ELF-1 (cell line): ENCODE measurements around the gene MVP.

Experiments
- DNase-seq: peaks from one replicate; pipeline ENCODE4 v3.0.0-alpha.2; 2016; ENCODE audit warnings: low read depth, low spot score

The MVP gene

DNA sequence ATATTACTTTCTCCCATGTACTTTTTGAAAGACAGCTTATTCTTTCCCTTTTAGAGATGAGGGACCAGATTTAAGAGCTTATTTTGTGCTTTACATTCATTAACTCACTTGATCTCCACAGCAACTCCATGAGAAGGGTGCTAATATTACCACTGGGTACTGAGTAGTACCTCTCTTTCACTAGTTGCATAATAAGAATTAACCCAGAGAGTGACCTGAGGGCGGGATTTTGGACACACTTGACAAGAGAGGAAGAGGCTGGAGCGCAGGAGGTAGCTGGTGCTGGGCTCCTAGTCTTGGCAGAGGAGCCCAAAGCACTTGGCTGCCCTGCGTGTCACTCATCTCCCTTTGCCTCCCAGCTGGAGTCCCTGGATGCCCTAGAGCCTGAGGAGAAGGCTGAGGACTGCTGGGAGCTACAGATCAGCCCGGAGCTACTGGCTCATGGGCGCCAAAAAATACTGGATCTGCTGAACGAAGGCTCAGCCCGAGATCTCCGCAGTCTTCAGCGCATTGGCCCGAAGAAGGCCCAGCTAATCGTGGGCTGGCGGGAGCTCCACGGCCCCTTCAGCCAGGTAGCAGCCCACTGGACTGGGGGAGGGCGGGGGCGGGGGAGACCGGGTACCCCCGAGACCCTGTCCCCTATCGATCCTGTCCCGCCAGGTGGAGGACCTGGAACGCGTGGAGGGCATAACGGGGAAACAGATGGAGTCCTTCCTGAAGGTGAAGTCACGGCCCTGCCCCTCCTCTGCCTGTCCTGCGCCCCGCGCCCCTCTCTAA is 15.6 kb upstream of the MVP start:
- DNase-seq: no peak

DNA sequence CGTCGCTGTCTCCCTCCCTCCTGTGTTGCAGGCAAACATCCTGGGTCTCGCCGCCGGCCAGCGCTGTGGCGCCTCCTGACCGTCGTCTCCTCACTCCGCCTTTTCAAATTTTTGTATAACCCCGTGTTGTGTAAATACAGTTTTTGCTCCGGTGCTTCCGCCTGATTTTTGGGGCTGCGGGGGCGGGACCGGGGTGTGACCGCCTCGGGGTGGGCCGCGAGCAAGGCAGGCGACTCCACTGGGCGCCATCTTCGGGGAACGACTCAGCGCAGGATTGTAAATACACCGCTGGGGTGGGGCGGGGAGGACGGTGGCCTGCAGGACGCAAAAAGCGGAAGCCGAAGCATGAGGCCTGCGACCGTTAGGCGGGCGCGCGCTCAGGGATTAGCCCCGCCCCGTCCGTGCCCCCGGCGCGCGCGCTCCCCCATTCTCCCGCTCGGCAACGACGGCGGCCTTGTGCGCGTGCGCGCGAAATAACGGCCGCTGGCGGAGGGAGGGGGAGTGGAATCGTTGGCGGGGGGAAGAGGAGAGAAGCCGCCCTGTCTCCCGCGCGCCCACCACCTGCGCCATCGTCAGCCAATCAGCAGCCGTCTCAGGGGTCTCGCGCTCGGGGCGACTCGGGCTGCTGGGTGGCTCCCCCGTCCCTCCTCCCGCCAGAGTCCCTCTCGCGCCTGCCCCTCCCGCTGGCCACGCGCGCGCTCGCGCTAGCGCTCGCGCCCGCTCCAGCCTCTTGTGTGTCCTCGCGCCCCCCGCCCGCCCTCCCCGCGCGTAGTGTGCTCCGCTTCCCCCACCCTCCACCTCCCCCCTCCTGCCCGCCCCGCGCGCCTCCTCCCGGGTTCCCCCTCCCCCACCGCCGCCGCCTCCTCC is 14.8 kb upstream of the MVP start:
- DNase-seq: peak; percentile 99

DNA sequence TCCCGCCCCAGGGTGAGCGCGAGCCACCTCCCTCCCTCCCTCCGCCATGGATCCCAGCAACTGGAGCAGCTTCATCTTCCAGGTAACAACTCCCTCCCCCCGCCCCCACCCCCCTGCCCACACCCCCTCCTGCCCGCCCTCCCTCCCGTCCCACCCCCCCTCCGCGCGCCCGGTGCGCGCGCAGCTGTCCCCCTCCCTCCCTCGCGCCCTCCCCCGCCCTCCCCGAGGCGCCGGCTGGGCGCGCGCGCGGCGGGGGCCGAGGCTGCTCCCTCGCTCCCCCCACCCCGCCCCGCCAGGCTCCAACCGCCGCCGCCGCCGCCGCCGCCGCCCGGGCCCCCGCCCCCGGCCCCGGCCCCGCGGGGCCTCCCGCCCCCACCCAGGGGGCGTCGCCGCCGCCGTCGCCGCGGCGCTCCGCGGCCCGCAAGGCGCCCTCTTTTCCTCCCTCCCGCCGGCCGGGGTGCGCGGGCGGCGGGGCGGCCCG is 14.1 kb upstream of the MVP start, which contains the start of gene MAZ:
Gene MAZ (plus strand): TSS at position 431 of the 481 bp plus-strand sequence. CDS start 173 bp downstream, outside the sequence.
- DNase-seq: no peak

DNA sequence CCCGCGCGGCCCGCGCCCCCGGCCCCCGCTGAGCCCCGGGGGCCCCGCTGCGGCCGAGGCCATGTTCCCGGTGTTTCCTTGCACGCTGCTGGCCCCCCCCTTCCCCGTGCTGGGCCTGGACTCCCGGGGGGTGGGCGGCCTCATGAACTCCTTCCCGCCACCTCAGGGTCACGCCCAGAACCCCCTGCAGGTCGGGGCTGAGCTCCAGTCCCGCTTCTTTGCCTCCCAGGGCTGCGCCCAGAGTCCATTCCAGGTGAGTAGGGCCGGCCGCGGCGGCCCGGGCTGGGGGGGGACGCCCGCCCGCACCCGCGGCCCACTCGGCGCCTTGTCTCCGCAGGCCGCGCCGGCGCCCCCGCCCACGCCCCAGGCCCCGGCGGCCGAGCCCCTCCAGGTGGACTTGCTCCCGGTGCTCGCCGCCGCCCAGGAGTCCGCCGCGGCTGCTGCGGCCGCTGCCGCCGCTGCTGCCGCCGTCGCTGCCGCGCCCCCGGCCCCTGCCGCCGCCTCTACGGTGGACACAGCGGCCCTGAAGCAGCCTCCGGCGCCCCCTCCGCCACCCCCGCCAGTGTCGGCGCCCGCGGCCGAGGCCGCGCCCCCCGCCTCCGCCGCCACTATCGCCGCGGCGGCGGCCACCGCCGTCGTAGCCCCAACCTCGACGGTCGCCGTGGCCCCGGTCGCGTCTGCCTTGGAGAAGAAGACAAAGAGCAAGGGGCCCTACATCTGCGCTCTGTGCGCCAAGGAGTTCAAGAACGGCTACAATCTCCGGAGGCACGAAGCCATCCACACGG is 13.4 kb upstream of the MVP start:
- DNase-seq: peak; percentile 72

DNA sequence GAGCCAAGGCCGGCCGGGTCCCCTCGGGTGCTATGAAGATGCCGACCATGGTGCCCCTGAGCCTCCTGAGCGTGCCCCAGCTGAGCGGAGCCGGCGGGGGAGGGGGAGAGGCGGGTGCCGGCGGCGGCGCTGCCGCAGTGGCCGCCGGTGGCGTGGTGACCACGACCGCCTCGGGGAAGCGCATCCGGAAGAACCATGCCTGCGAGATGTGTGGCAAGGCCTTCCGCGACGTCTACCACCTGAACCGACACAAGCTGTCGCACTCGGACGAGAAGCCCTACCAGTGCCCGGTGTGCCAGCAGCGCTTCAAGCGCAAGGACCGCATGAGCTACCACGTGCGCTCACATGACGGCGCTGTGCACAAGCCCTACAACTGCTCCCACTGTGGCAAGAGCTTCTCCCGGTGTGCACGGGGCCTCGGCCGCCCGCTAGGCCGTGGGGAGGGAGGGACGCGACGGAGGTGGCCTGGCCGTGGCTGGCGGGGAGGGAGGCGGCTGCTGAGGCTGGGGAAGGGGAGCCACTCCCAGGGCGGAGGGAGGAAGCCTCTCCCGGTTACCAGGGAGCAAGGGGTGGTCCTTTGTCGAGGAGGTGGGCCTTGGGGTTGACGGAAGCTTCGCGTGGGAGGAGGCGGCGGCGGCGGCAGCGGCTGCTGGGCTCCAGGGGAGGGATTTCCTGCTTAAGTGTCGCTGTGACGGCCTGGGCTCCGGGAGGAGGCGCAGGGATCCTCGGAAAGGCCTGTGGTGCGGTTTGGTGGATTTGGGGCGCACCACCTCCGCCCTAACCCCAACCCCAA is 12.6 kb upstream of the MVP start:
- peak; percentile 85 for DNase-seq

DNA sequence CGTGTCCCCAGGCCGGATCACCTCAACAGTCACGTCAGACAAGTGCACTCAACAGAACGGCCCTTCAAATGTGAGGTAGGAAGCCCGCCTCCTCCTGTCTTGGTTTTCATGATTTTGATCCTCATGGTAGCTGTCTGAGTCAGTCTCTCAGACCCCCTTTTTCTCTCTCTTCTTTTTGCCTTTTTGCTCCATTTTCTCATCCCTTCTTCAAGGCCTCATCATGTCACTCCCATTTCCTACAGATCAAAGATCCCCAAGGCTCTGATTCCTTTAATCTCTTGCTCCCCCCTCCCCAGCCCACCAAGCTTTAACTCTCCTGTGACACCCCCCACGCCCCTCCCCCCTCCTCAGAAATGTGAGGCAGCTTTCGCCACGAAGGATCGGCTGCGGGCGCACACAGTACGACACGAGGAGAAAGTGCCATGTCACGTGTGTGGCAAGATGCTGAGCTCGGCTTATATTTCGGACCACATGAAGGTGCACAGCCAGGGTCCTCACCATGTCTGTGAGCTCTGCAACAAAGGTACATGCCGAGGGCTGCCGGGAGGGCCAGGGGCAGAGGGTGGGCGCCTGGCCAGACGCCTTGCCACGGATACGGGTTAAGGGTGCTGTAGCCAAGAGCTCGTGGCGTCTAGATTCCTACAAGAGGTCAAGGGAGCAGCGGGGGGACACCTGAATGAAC is 11.9 kb upstream of the MVP start:
- no peak for DNase-seq

DNA sequence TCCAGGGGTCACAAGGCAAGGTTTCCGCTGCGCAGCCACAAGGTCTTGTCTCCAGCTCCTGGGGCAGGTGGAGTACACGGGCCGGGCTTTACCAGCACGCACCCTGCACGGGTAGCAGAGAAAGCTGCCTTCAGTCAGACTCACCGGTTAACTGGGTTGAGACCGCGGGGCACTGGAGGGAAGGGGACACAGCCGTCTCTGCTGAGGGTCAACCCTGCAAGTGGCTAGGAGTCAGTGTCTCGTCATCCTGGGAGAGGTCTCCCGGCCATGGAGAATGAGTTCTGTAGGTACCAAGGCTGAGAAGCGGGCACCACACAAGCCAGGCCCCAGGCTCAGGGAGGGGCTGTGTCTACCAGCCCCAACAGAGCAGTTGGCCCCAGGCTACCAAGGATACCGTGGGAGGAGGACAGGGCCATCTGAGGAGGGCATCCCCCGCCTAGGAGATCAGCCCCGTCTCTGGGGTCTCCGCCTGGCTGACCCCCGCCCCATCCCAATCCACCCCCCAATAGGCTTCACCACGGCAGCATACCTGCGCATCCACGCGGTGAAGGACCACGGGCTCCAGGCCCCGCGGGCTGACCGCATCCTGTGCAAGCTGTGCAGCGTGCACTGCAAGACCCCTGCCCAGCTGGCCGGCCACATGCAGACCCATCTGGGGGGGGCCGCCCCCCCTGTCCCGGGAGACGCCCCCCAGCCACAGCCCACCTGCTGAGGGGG is 11.1 kb upstream of the MVP start:
- peak; percentile 32 for DNase-seq

DNA sequence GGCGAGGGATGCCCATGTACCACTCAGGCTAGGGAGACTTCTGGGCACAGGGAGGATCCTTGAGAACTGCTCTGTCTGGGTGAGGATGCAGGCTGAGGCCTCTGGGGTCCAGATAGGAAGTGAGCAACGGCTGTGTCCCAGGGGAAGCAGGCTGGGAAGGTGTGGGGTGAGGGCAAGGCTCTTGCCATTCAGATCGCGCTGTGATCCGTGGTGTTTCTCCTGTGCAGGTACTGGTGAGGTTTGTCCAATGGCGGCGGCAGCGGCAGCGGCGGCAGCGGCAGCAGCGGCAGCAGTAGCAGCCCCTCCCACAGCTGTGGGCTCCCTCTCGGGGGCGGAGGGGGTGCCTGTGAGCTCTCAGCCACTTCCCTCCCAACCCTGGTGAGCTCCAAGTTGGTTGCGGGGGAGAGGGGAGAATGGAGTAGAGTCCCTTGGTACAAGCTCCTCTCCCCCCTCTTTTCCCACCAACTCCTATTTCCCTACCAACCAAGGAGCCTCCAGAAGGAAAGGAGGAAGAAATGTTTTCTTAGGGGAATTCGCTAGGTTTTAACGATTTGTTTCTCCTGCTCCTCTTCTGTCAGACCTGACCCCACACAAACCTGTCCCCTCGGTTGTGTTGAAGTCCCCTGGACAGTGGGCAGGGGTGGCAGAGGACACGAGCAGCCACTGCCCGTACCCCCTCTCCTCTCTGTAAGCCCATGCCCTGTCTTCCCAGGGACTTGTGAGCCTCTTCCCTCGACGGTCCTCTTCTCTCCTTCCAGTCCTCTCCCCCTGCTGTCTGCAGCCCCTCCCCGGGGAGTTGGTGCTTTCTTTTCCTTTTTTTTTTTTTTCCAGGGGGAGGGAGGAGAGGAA is 10.2 kb upstream of the MVP start:
- peak; percentile 66 for DNase-seq

DNA sequence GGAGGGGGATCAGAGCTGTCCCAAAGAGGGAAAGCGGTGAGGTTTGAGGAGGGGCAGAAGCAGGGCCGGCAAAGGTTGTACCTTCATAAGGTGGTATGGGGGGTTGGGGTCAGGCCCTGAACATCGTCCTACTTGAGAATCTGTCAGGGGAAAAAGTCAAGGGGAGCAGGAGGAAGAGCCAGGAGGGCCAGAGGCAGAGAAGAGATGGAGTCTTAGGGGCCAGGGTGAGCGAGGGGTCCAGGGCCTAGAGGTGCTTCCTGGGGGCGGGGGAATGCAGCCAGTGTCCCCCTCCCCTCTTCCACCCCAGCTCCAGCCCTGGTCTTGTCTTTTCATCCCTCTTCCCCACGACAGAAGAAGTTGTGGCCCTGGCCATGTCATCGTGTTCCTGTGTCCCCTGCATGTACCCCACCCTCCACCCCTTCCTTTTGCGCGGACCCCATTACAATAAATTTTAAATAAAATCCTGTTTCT is 9.5 kb upstream of the MVP start:
- DNase-seq: no peak

DNA sequence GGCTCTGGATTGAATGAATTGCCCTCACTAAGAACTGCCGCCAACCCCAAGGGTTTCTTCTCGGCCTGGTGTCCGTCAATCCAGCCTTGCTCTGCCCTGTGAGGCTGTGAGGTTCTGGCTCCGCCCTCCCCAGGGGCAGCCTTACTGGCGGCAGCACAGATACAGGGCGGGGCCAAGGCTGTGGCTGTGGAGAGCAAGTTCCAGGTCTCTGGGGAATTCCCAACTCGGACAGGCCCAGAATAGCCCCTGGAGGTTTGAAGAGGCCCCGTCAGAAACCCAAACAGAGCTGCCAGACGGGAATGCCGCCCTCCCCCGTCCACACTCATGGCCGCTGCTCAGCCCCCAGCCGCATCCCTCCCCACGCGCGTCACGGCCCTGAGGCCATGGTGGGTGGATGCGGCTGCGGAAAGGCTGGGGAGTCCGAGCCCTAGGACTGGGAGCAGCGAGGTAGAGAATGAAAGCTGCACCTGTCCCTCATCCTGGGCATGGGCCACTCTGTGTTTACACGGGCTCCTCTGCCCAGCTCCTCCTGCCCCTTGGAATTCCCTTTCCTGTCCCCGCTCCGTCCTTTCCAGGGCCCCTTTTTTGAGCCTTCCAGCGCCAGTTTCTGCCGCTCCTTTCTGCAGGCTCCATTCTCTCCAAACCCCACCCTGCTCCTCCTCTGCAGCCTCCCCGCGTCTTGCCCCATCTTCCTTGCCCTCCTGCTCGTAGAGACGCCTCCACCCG is 8.9 kb upstream of the MVP start:
- peak; percentile 99 for DNase-seq

DNA sequence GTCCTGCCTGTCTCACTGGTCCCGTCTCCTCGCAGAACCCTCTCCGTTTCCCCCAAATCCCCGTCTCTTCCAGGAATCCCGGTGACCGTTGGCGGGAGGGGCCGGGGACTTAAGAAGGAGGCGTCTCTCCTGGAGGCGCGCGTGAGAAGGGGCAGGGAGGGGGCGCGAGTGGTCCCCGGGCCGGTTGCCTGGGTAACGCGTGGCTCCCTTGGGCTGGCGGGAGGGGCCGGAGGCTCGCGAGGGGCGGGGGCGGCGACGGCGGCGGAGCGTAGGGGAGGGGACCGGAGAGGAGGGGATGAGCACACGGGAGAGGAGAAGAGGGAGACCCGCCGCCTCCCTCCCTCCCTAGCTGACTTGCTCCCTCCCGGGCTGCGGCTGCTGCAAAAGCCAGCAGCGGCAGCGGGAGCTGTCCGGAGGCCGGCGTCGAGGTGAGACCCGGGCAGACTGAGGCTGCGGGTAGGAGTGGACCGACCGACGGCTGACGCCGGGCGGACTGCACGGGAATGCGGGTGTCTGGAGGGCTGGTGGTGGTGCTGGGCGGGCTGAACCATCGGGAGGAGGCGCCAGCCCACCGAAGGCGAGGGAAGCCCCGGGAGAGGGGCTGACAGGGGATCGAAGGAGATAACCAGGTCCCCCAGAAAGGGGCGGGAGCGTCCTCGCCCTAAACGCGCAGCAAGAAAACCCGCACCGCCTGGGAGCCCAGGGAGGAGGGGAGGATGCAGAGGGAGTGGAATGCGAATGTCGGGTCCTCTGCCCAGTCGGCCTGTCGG is 8.2 kb upstream of the MVP start, which contains the start of gene PRRT2:
Gene PRRT2 (plus strand): TSS at position 298 of the 770 bp plus-strand sequence. CDS start 862 bp downstream, outside the sequence.
- DNase-seq: peak; percentile 74

DNA sequence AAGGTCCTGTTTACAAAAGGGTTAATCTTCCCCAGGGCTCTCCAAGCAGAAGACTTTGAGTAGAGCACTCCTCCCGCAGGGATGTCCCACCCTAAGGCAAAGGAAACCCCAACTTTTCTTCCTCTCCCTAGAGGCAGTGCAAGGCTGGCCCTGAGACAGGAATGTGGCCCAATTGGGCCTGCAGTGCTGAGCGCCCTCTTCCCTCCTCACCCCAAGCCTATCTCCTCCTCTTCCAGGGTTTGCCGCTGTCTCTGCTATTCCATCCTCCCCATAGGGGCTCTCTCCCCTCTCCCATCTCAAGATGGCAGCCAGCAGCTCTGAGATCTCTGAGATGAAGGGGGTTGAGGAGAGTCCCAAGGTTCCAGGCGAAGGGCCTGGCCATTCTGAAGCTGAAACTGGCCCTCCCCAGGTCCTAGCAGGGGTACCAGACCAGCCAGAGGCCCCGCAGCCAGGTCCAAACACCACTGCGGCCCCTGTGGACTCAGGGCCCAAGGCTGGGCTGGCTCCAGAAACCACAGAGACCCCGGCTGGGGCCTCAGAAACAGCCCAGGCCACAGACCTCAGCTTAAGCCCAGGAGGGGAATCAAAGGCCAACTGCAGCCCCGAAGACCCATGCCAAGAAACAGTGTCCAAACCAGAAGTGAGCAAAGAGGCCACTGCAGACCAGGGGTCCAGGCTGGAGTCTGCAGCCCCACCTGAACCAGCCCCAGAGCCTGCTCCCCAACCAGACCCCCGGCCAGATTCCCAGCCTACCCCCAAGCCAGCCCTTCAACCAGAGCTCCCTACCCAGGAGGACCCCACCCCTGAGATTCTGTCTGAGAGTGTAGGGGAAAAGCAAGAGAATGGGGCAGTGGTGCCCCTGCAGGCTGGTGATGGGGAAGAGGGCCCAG is 7.3 kb upstream of the MVP start:
- no peak for DNase-seq

DNA sequence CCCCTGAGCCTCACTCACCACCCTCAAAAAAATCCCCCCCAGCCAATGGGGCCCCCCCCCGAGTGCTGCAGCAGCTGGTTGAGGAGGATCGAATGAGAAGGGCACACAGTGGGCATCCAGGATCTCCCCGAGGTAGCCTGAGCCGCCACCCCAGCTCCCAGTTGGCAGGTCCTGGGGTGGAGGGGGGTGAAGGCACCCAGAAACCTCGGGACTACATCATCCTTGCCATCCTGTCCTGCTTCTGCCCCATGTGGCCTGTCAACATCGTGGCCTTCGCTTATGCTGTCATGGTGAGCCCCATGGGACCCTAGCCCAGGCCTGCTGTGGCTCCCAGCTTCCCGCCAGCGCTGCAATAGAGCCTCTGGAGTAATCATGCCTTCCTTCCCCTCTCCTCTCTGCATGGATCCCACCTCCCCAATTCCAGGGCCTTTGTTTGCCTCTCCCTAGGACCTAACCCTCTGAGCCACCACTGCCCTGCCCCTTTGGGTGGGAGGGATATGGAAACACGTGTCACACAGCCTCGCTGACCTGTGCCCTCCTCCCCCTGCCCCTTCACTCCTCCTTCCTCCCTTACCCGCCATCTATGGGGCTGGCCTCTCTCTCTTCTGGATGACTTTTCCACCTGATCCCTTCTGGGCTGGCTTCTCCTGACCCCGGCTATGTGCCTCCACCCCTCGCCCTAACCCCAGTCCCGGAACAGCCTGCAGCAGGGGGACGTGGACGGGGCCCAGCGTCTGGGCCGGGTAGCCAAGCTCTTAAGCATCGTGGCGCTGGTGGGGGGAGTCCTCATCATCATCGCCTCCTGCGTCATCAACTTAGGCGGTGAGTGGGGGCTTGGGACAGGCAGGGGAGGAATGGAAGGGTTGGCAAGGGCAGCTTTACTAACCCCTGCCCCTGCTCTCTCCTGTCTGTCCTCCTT is 6.4 kb upstream of the MVP start:
- no peak for DNase-seq

DNA sequence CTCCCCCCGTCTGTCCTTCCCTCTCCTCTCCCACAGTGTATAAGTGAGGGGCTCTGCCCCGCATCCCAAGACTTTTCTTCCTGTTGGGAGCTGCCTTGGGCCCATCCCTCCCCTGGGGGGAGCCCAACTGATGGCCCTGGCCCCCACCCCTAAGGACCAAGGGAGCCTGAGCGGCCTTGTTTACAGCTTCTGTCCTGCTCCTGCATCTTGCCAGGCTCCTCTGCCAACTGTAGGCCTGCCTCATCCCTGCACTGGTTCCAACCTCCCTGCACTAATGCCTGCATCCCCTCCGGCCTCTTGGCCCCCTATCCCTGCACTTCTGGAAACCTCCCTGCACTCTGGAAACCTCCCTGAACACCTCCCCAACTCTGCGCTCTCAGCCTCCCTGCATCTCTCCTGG is 5.7 kb upstream of the MVP start:
- no peak for DNase-seq
